Measurements from ENCODE around the gene GALNT4. TPM values are rescaled to one million over a fixed set of nuclear protein-coding genes. Genes with fewer than 3 reads are reported as not detected.

Gene GALNT4
- total and polyA plus RNA-seq, 2 donors (not counting 1 experiment from before 2014, with no cell fraction given): 9.1 to 16.0 TPM

DNA sequence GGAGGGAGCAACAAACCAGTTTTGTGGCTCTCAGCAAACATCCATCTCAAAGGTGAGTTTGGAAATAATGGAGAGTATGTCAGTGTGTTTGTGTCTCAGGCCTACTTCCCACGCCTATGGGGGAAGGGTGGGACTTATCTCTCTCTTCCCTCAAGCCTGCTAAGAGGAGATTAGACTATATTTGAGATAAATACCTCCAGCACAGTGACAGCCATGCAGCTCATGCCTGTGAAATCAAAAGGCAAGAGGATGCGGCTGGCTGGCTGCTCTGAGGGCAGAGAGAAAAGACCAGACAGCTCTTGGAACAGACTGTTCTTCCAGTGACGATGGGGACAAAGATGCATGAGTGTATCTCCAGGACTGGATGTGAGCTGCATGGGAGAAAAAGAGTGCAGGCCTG is 16.0 kb upstream of the GALNT4 start:
- no peaks in the 10 kb centered on the region for H4K20me1 ChIP-seq (ENCODE audit: control insufficient read depth, extremely low read depth, insufficient read depth, low read length)
- no peaks in the 10 kb centered on the region for H3K27me3 ChIP-seq (ENCODE audit: control insufficient read depth, insufficient read depth, low read length)
- H3K9me3 ChIP-seq (ENCODE audit: control insufficient read depth, insufficient read depth, low read depth, low read length): no peaks in the 10 kb centered on the region
- no peak overlapping the region for H3K4me2 ChIP-seq (ENCODE audit: extremely low read depth, insufficient read depth, low read length)
- H3K9ac ChIP-seq (ENCODE audit: insufficient read depth, low read length): no peak overlapping the region
- H3K27ac ChIP-seq (ENCODE audit: insufficient read depth, low read length): no peak overlapping the region
- no peak overlapping the region for H3K4me3 ChIP-seq (replicated peaks in 1 of 4; ENCODE audit: control extremely low read depth in 1 of 4, insufficient read depth in 1 of 4, low read depth in 3 of 4, low read length in 4 of 4)
- H3K36me3 ChIP-seq (ENCODE audit: control insufficient read depth, insufficient read depth, low read length): no peaks in the 10 kb centered on the region
- H2AFZ ChIP-seq (ENCODE audit: low read length): no peak overlapping the region
- DNase-seq (ENCODE audit: low read depth in 2 of 2): no peak
- H3K79me2 ChIP-seq (ENCODE audit: control insufficient read depth, insufficient read depth, low read length): no peaks in the 10 kb centered on the region
- TF ChIP-seq, protein P1, sequence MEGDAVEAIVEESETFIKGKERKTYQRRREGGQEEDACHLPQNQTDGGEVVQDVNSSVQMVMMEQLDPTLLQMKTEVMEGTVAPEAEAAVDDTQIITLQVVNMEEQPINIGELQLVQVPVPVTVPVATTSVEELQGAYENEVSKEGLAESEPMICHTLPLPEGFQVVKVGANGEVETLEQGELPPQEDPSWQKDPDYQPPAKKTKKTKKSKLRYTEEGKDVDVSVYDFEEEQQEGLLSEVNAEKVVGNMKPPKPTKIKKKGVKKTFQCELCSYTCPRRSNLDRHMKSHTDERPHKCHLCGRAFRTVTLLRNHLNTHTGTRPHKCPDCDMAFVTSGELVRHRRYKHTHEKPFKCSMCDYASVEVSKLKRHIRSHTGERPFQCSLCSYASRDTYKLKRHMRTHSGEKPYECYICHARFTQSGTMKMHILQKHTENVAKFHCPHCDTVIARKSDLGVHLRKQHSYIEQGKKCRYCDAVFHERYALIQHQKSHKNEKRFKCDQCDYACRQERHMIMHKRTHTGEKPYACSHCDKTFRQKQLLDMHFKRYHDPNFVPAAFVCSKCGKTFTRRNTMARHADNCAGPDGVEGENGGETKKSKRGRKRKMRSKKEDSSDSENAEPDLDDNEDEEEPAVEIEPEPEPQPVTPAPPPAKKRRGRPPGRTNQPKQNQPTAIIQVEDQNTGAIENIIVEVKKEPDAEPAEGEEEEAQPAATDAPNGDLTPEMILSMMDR (conservative IDR thresholded peaks at IDR 0.05 in 1 of 2, IDR thresholded peaks at IDR 0.05 in 1 of 2; ENCODE audit: low read depth in 1 of 2, low read length in 2 of 2): no peak
- no peak for TF ChIP-seq EZH2 (IDR thresholded peaks at IDR 0.05; ENCODE audit: low read length, missing control alignments)
- H3K4me1 ChIP-seq (ENCODE audit: control insufficient read depth, extremely low read depth, insufficient read depth, low read length): no peaks in the 10 kb centered on the region

DNA sequence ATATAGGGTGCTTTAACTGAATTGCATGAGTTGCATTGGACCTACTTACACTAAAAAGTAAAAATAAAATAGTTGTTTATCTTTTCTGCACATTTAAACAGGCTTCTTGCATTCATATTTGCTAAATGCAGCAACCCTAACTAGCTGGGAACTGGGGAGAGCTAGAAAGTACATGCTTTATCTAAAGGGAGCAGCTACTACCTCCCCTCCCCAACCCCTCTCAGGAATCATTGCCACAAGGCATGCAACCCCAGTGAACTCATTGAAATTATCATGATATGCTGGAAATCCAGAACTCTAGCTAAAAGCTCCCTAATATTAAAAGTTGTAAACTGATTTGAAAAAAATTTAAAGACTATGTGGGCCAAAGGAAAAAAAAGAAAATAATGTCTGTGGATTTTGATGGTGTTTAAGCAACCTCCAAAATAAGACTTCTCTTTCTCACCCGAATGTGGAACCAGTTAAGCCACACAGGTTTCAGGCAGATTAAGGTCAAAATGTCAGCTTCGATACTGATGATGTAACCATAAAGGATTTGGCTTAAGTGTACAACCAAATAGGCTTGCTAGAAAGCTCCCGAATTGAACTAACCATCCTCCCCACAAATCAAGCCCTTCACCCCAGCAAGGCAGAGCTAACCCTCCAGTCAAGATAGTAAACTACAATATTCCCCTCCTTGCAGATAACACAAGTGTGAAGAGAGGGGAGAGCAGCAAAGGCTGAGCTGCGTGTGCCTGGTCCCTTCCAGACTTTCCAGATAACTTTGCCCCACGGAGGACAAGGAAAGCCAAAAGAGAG is 15.0 kb upstream of the GALNT4 start:
- H3K4me3 ChIP-seq (replicated peaks in 1 of 4; ENCODE audit: control extremely low read depth in 1 of 4, insufficient read depth in 1 of 4, low read depth in 3 of 4, low read length in 4 of 4): no peak overlapping the region
- no peaks in the 10 kb centered on the region for H3K27me3 ChIP-seq (ENCODE audit: control insufficient read depth, insufficient read depth, low read length)
- H3K9me3 ChIP-seq (ENCODE audit: control insufficient read depth, insufficient read depth, low read depth, low read length): no peaks in the 10 kb centered on the region
- DNase-seq (ENCODE audit: low read depth in 2 of 2): no peak
- H3K4me1 ChIP-seq (ENCODE audit: control insufficient read depth, extremely low read depth, insufficient read depth, low read length): no peaks in the 10 kb centered on the region
- H4K20me1 ChIP-seq (ENCODE audit: control insufficient read depth, extremely low read depth, insufficient read depth, low read length): no peaks in the 10 kb centered on the region
- no peak overlapping the region for H2AFZ ChIP-seq (ENCODE audit: low read length)
- TF ChIP-seq EZH2 (IDR thresholded peaks at IDR 0.05; ENCODE audit: low read length, missing control alignments): no peak
- TF ChIP-seq, protein P1 (conservative IDR thresholded peaks at IDR 0.05 in 1 of 2, IDR thresholded peaks at IDR 0.05 in 1 of 2; ENCODE audit: low read depth in 1 of 2, low read length in 2 of 2): no peak
- no peak overlapping the region for H3K9ac ChIP-seq (ENCODE audit: insufficient read depth, low read length)
- H3K79me2 ChIP-seq (ENCODE audit: control insufficient read depth, insufficient read depth, low read length): no peaks in the 10 kb centered on the region
- no peaks in the 10 kb centered on the region for H3K36me3 ChIP-seq (ENCODE audit: control insufficient read depth, insufficient read depth, low read length)
- no peak overlapping the region for H3K4me2 ChIP-seq (ENCODE audit: extremely low read depth, insufficient read depth, low read length)
- no peak overlapping the region for H3K27ac ChIP-seq (ENCODE audit: insufficient read depth, low read length)

DNA sequence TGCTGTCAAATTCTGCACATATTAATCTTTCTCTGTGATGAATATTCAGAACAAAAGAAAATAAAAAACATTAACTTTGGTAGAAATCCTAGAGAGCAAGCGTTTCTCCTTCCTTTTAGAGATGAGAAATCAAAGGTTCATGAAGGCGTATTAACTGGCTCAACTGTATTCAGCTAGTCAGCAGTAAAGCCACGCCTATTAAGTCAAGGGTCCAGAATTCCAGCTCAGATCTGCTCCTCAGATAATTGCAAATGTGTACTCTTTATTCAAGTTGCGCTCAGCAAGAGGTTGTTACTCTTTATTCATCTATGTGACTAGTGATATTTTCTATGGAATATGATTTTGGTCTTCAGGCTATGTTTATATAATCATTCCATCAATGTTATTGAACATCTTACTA is 14.3 kb upstream of the GALNT4 start:
- Histone ChIP-seq H3K4me2 (ENCODE audit: extremely low read depth, insufficient read depth, low read length) (no peak overlapping the region), H3K4me3 (replicated peaks in 1 of 4; ENCODE audit: control extremely low read depth in 1 of 4, insufficient read depth in 1 of 4, low read depth in 3 of 4, low read length in 4 of 4) (no peak overlapping the region), H3K4me1 (ENCODE audit: control insufficient read depth, extremely low read depth, insufficient read depth, low read length) (no peaks in the 10 kb centered on the region), H4K20me1 (ENCODE audit: control insufficient read depth, extremely low read depth, insufficient read depth, low read length) (no peaks in the 10 kb centered on the region), H3K79me2 (ENCODE audit: control insufficient read depth, insufficient read depth, low read length) (no peaks in the 10 kb centered on the region), H2AFZ (ENCODE audit: low read length) (no peak overlapping the region), H3K36me3 (ENCODE audit: control insufficient read depth, insufficient read depth, low read length) (no peaks in the 10 kb centered on the region), H3K27me3 (ENCODE audit: control insufficient read depth, insufficient read depth, low read length) (no peaks in the 10 kb centered on the region), H3K9me3 (ENCODE audit: control insufficient read depth, insufficient read depth, low read depth, low read length) (no peaks in the 10 kb centered on the region), H3K27ac (ENCODE audit: insufficient read depth, low read length) (no peak overlapping the region), H3K9ac (ENCODE audit: insufficient read depth, low read length) (no peak overlapping the region)
- DNase-seq (ENCODE audit: low read depth in 2 of 2): no peak
- no peak for TF ChIP-seq EZH2 (IDR thresholded peaks at IDR 0.05; ENCODE audit: low read length, missing control alignments)
- TF ChIP-seq, protein P1 (conservative IDR thresholded peaks at IDR 0.05 in 1 of 2, IDR thresholded peaks at IDR 0.05 in 1 of 2; ENCODE audit: low read depth in 1 of 2, low read length in 2 of 2): no peak
